A549 (cell line): ENCODE results near the gene SIVA1. TPM values are rescaled to one million over a fixed set of nuclear protein-coding genes. Genes with fewer than 3 reads are reported as not detected.

ENCODE experiments used
- ATAC-seq, 2 experiments: fragments of 200-7000 bp in 1 of 2; fragments of >200 bp in 1 of 2; cut with Nextera tagmentation in 1 of 2; cut with Tn5 transposase in 1 of 2; 3 replicates each; pipeline versions ENCODE4 v1.8.0 to v1.9.1; 2018 to 2020; ENCODE audit warnings: mild to moderate bottlenecking in 1 of 2, moderate library complexity in 1 of 2
- CTCF ChIA-PET: fragments of 300-600 bp; sonication (Branson Sonifier 250); formaldehyde crosslinking; extraction: SDS; loops from one replicate; lab custom pipeline; 2021; ENCODE audit warnings: antibody characterized with exemption, inconsistent platforms; lab: Yijun Ruan, JAX
- POLR2A ChIA-PET: fragments of 350-600 bp; formaldehyde crosslinking; extraction: SDS; loops from one replicate; lab custom pipeline; 2021; ENCODE audit warnings: antibody characterized with exemption, inconsistent platforms; lab: Yijun Ruan, JAX
- DNase-seq, 2 experiments: peaks; one replicate each; pipeline versions ENCODE4 v3.0.0 to v3.0.0-alpha.2; 2011 to 2016; ENCODE audit warnings: low read depth in 1 of 2, low spot score in 1 of 2
- FAIRE-seq: peaks from 2 replicates; lab custom pipeline; 2011; peaks lifted over from hg19 to GRCh38; lab: Jason Lieb, UNC
- H3K27ac ChIP-seq, 2 experiments: fragments of >200 bp; sonication (Bioruptor Twin); formaldehyde crosslinking; 3 replicates each; pipeline ENCODE4 v1.5.1; 2016 to 2017
- H3K4me1 ChIP-seq: fragments of >200 bp; sonication (Bioruptor Twin); formaldehyde crosslinking; 3 replicates; pipeline ENCODE4 v1.6.1; 2016
- H3K4me2 ChIP-seq: fragments of >200 bp; sonication (Bioruptor Twin); formaldehyde crosslinking; 3 replicates; pipeline ENCODE4 v1.6.1; 2016
- H3K4me3 ChIP-seq: fragments of >200 bp; sonication (Bioruptor Twin); formaldehyde crosslinking; 3 replicates; pipeline ENCODE4 v1.5.1; 2016
- H3K9me3 ChIP-seq: fragments of >200 bp; sonication (Bioruptor Twin); formaldehyde crosslinking; 3 replicates; pipeline ENCODE4 v1.6.1; 2016
- BCL3 ChIP-seq: fragments of >200 bp; sonication (Bioruptor Twin); formaldehyde crosslinking; IDR thresholded peaks from 3 replicates; pipeline ENCODE4 v1.6.1; 2016
- BHLHE40 ChIP-seq: IDR thresholded peaks from 2 replicates; pipeline ENCODE4 v1.6.1; 2012; ENCODE audit warnings: low read depth, low read length, inconsistent platforms
- CEBPB ChIP-seq, 2 experiments: fragments of >200 bp in 1 of 2; sonication (Bioruptor Twin) in 1 of 2; formaldehyde crosslinking in 1 of 2; IDR thresholded peaks; 2 replicates each; pipeline ENCODE4 v1.6.1; 2012 to 2016
- CHD4 ChIP-seq: fragments of 200-600 bp; sonication (generic); IDR thresholded peaks from 2 replicates; pipeline ENCODE4 v1.6.1; 2016; ENCODE audit warnings: antibody characterized with exemption, mild to moderate bottlenecking, borderline replicate concordance
- CTCF ChIP-seq: fragments of >200 bp; sonication (Bioruptor Twin); formaldehyde crosslinking; IDR thresholded peaks from 3 replicates; pipeline ENCODE4 v1.5.1; 2016
- FOXS1 ChIP-seq: fragments of 250-450 bp; sonication (Bioruptor Pico); IDR thresholded peaks from 2 replicates; pipeline ENCODE4 v1.5.0; 2020; ENCODE audit warnings: mild to moderate bottlenecking, moderate library complexity
- HDAC2 ChIP-seq: fragments of 200-600 bp; sonication (generic); IDR thresholded peaks from 2 replicates; pipeline ENCODE4 v1.6.1; 2016
- HEYL ChIP-seq: fragments of 250-450 bp; sonication (Bioruptor Pico); IDR thresholded peaks from 2 replicates; pipeline ENCODE4 v1.8.0; 2021; ENCODE audit warnings: mild to moderate bottlenecking, moderate library complexity
- HOXA7 ChIP-seq: fragments of 250-450 bp; sonication (Bioruptor Pico); IDR thresholded peaks from 2 replicates; pipeline ENCODE4 v1.5.0; 2020; ENCODE audit warnings: mild to moderate bottlenecking, moderate library complexity
- KDM1A ChIP-seq: fragments of 200-600 bp; sonication (generic); IDR thresholded peaks from 2 replicates; pipeline ENCODE4 v1.6.1; 2016; ENCODE audit warnings: low read depth, mild to moderate bottlenecking
- KDM5A ChIP-seq: fragments of 200-600 bp; sonication (generic); IDR thresholded peaks from 2 replicates; pipeline ENCODE4 v1.6.1; 2016; ENCODE audit warnings: antibody characterized with exemption, mild to moderate bottlenecking
- MAFK ChIP-seq: fragments of 450-650 bp; IDR thresholded peaks from 2 replicates; pipeline ENCODE4 v1.6.1; 2014; ENCODE audit not compliant: partially characterized antibody
- NFE2L2 ChIP-seq: fragments of 150-350 bp; conservative IDR thresholded peaks from 2 replicates; pipeline ENCODE4 v1.6.1; 2014; ENCODE audit warnings: low read length
- NR3C1 ChIP-seq: fragments of >200 bp; sonication (Bioruptor Twin); formaldehyde crosslinking; IDR thresholded peaks from 3 replicates; pipeline ENCODE4 v1.6.1; 2017
- PBX3 ChIP-seq: IDR thresholded peaks from 2 replicates; pipeline ENCODE4 v1.6.1; 2012
- PHF8 ChIP-seq: fragments of 200-600 bp; sonication (generic); IDR thresholded peaks from 2 replicates; pipeline ENCODE4 v1.6.1; 2016; ENCODE audit warnings: low read depth, mild to moderate bottlenecking, antibody characterized with exemption, moderate library complexity, borderline replicate concordance
- POLR2A ChIP-seq: IDR thresholded peaks from 2 replicates; pipeline ENCODE4 v1.6.1; 2012; ENCODE audit warnings: mild to moderate bottlenecking, low read length
- RCOR1 ChIP-seq: fragments of 150-350 bp; IDR thresholded peaks from 2 replicates; pipeline ENCODE4 v1.6.1; 2014; ENCODE audit warnings: antibody characterized with exemption, low read length, low read depth
- SMC3 ChIP-seq: fragments of >200 bp; sonication (Bioruptor Twin); formaldehyde crosslinking; IDR thresholded peaks from 3 replicates; pipeline ENCODE4 v1.6.1; 2018; ENCODE audit warnings: inconsistent platforms
- SREBF2 ChIP-seq: fragments of 450-650 bp; IDR thresholded peaks from 2 replicates; pipeline ENCODE4 v1.6.1; 2014; ENCODE audit warnings: mild to moderate bottlenecking, moderate library complexity
- TFCP2L1 ChIP-seq: fragments of 250-450 bp; sonication (Bioruptor Pico); IDR thresholded peaks from 2 replicates; pipeline ENCODE4 v1.5.0; 2021; ENCODE audit warnings: mild to moderate bottlenecking
- TP53 ChIP-seq: fragments of 250-450 bp; sonication (Bioruptor Pico); IDR thresholded peaks from 2 replicates; pipeline ENCODE4 v1.5.0; 2021; ENCODE audit warnings: mild to moderate bottlenecking, moderate library complexity
- ZFP36 ChIP-seq: fragments of 450-650 bp; IDR thresholded peaks from 2 replicates; pipeline ENCODE4 v1.6.1; 2014; ENCODE audit warnings: borderline replicate concordance; ENCODE audit not compliant: partially characterized antibody
- ZSCAN20 ChIP-seq: fragments of 250-450 bp; sonication (Bioruptor Pico); IDR thresholded peaks from 2 replicates; pipeline ENCODE4 v1.8.0; 2022; ENCODE audit warnings: mild to moderate bottlenecking, moderate library complexity
- WGBS: methylation state at CpG from one replicate; pipeline ENCODE4 v1.1.6; 2017; ENCODE audit errors: missing lambda C conversion rate; 5-methylcytosine and 5-hydroxymethylcytosine counted together
- polyA plus RNA-seq, 4 experiments: library from polyadenylated mRNA; depleted of rRNA in 3 of 4; stranded (reverse); fragments of >200 nt; fragmentation: RNase III in 1 of 4; extraction: RNeasy Plus Mini Kit Qiagen cat#74134 plus additional on column Dnase treatment in 1 of 4; gene quantifications; 2 replicates in 3 of 4; 3 replicates in 1 of 4; pipeline ENCODE4 v1.2.3, GENCODE V29; 2011 to 2017
- TF ChIP-seq, protein P1 (sequence below): IDR thresholded peaks from 2 replicates; pipeline ENCODE4 v1.6.1; 2012

SIVA1 gene
- polyA plus RNA-seq, 2 of the 4 experiments (the other 2 are of a cell fraction): 90.0 to 169 TPM

- Histone ChIP-seq H3K4me1 (0 out of 3 replicates have a peak, but pooled peaks cover 7% of the 10 kb centered on the region), H3K27ac (no peak overlapping the region), H3K4me3 (no peak overlapping the region), H3K4me2 (no peak overlapping the region), H3K9me3 (no peaks in the 10 kb centered on the region)
- TF ChIP-seq ZFP36: no peak
- TF ChIP-seq, protein P1, sequence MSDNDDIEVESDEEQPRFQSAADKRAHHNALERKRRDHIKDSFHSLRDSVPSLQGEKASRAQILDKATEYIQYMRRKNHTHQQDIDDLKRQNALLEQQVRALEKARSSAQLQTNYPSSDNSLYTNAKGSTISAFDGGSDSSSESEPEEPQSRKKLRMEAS: no peak
- TF ChIP-seq HEYL: no peak
- no peak for TF ChIP-seq CTCF
- no peak for TF ChIP-seq NR3C1
- no peak for TF ChIP-seq KDM1A
- TF ChIP-seq BCL3: no peak
- no peak for TF ChIP-seq SREBF2
- no peak for TF ChIP-seq SMC3
- TF ChIP-seq HOXA7 (CRISPR knock-in tag): no peak
- no peak for TF ChIP-seq RCOR1
- no peak for TF ChIP-seq TP53
- TF ChIP-seq CHD4: no peak
- TF ChIP-seq BHLHE40: no peak
- no peak for TF ChIP-seq POLR2A
- no peak for TF ChIP-seq PBX3
- no peak for TF ChIP-seq ZSCAN20 (CRISPR knock-in tag)
- no peak for TF ChIP-seq NFE2L2
- no peak for TF ChIP-seq CEBPB (IDR thresholded peaks at IDR 0.05)
- 96% methylated on average over 23 of the region's 32 CpGs for WGBS
- ChIA-PET POLR2A (no interaction called here), CTCF (interaction anchor here (0.8 to 3.1 kb wide), 6 partner anchors 9 to 46 kb away, joined by 3 to 17 read pairs (median 5); no protein-coding TSS in a partner anchor)
- ATAC-seq (no peak), FAIRE-seq (no peak), DNase-seq (no peak)
Measured at GRCh38 chr14:104779776-104780512, 27.0 kb downstream of the SIVA1 start.

DNA sequence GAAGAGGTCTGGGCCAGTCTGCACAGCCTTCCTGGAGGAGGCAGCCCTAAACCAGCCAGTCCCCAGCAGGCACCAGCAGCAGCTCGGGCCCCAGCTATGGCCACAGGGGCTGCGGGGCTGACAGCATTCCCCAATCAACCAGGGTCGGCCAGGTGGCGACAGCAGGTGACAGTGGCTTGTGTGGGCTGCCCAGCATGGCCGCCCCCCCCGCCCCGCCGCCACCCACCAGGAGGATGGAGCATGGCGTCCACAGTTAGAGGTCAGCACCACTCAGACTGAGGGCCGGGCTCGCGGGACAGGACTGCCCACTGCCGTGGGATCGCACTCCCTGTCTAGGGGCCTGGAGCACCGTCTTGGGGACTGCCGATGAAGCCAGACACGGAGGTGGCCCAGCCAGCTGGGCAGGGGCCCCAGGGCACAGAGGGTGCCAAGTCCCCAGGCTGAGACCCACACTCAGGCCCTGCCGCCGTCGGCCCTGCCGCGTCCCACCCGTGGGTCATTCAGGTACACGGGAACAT lies 27.6 kb downstream of the SIVA1 start:
- DNase-seq (no peak), FAIRE-seq (no peak), ATAC-seq (no peak)
- H3K4me1 ChIP-seq: 0 out of 3 replicates have a peak, but pooled peaks cover 10% of the 10 kb centered on the region
- TF ChIP-seq HEYL (no peak), BCL3 (no peak), KDM5A (no peak), TFCP2L1 (CRISPR knock-in tag) (no peak), KDM1A (no peak), PHF8 (no peak), HDAC2 (no peak), MAFK (no peak), RCOR1 (no peak), FOXS1 (no peak)
- H3K4me3 ChIP-seq: no peak overlapping the region
- WGBS: 95% methylated on average over 15 of the region's 24 CpGs
- no peaks in the 10 kb centered on the region for H3K9me3 ChIP-seq
- H3K27ac ChIP-seq: no peak overlapping the region
- ChIA-PET CTCF (interaction anchor here (1.2 to 1.8 kb wide), 3 partner anchors 8 to 46 kb away, joined by 3 to 10 read pairs (median 5); no protein-coding TSS in a partner anchor), POLR2A (no interaction called here)
- no peak overlapping the region for H3K4me2 ChIP-seq
